HG03565 (cell line): ENCODE results near the gene ACOT2.
"Not testable (repeated sequence)": the region's sequence is repeated elsewhere in the genome, so short reads cannot be mapped to it uniquely, and the experiment has no call there.

Source experiments
- ATAC-seq: cut with Tn5 transposase; IDR thresholded peaks from one replicate; pipeline ENCODE4 v1.9.1; 2021; ENCODE audit warnings: mild to moderate bottlenecking, moderate library complexity; ENCODE audit not compliant: unreplicated experiment

The ACOT2 gene

GRCh38 chr14:73567358-73567757, 1.7 kb upstream of the ACOT2 start:
- no peak for ATAC-seq

GRCh38 chr14:73567951-73568885, 795 bp upstream of the ACOT2 start:
- no peak for ATAC-seq

DNA sequence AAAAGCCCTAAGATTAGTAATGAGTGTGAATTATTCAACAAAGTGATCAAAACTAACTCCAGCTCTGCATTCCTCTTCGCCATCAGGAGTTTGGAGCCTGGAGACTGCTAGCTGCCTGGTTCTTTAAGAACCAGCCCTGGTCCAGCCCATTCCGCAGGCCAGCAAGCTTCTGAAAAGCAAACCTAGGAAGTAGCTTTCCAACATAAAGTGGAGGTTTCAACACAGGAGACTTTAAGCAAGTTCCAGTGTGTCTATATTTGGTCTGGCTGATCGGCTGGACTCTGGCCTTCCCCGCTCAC, 178 bp upstream of the ACOT2 start:
- ATAC-seq: peak; percentile 6

DNA sequence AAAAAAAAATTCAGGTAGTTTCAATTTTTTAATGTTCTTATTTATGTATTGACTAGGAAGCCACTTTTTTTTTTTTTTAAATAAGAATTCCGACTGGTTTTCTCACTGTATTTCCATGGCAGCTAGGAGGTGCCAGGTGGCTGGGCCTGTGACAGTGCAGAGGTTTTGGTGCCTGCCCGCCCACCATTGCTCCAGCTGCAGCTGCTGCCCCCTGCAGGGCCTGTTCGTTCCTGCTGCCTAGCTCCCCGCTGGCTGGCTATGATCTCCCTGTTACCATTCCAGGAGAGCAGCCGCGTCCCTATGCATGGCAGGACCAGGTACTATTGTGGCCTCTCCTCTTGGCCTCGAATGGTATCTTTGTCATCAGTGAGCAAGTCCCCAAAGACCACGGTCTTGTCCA, 1.9 kb downstream of the ACOT2 start:
- peak; percentile 49 for ATAC-seq

- not testable (repeated sequence) for ATAC-seq
Measured at GRCh38 chr14:73573034-73573433, 4.0 kb downstream of the ACOT2 start.

DNA sequence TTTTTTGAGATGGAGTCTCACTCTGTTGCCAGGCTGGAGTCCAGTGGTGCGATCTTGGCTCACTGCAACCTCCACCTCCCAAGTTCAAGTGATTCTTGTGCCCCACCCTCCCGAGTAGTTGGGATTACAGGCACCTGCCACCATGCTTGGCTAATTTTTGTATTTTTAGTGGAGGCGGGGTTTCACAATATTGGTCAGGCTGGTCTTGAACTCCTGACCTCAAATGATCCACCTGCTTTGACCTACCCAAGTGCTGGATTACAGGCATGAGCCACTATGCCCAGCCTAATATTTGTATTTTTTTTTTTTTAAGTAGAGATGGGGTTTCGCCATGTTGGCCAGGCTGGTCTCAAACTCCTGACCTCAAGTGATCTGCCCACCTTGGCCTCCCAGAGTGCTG, 4.7 kb downstream of the ACOT2 start:
- not testable (repeated sequence) for ATAC-seq

GRCh38 chr14:73574251-73574650, 5.2 kb downstream of the ACOT2 start:
- not testable (repeated sequence) for ATAC-seq

- no peak for ATAC-seq
Measured at GRCh38 chr14:73576391-73576790, 7.4 kb downstream of the ACOT2 start.

- ATAC-seq: not testable (repeated sequence)
Measured at GRCh38 chr14:73577214-73577613, 8.2 kb downstream of the ACOT2 start.

GRCh38 chr14:73582102-73582979, 13.3 kb downstream of the ACOT2 start:
- not testable (repeated sequence) for ATAC-seq

- no peak for ATAC-seq
Measured at GRCh38 chr14:73588695-73589094, 19.7 kb downstream of the ACOT2 start.

- ATAC-seq: no peak
Measured at GRCh38 chr14:73589116-73589515, 20.1 kb downstream of the ACOT2 start.

GRCh38 chr14:73590673-73591004, 21.6 kb downstream of the ACOT2 start:
- ATAC-seq: not testable (repeated sequence)

DNA sequence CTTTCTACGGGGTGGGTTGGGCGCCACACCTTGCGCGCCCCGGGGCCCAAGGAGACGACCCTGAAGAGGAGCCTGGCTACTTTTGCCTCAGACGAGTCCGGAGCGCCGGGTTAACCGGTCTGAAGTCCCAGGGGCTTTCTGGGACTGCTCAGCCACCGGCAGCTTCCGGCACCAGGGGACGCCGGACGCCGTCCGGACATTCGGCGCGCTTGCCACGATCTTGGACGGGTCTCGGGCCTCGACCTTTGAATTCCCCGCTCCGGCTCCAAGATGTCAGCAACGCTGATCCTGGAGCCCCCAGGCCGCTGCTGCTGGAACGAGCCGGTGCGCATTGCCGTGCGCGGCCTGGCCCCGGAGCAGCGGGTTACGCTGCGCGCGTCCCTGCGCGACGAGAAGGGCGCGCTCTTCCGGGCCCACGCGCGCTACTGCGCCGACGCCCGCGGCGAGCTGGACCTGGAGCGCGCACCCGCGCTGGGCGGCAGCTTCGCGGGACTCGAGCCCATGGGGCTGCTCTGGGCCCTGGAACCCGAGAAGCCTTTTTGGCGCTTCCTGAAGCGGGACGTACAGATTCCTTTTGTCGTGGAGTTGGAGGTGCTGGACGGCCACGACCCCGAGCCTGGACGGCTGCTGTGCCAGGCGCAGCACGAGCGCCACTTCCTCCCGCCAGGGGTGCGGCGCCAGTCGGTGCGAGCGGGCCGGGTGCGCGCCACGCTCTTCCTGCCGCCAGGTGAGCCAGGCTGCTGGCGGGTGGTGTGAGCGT, 22.9 kb downstream of the ACOT2 start, which contains the start of gene ACOT4:
Gene ACOT4, plus strand, starts transcription at position 184 of the 760 bp plus-strand sequence. Its CDS starts 87 bp downstream, at position 271.
- no peak for ATAC-seq

DNA sequence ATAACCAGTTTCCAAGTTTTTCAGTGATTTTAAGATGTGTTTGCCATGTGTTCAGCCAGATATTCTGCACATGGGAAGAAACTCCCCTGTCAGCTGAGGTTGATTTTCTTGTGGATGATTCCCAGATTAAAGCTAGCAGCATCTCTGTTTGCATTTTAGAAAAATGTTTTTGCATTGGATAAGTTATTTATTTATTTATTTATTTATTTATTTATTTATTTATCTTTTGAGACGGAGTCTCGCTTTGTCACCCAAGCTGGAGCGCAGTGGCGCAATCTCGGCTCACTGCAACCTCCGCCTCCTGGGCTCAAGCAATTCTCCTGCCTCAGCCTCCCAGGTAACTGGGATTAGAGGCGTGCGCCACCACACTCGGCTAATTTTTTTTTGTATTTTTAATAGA, 25.5 kb downstream of the ACOT2 start:
- no peak for ATAC-seq

- ATAC-seq: no peak
Measured at GRCh38 chr14:73599499-73599898, 30.5 kb downstream of the ACOT2 start.

DNA sequence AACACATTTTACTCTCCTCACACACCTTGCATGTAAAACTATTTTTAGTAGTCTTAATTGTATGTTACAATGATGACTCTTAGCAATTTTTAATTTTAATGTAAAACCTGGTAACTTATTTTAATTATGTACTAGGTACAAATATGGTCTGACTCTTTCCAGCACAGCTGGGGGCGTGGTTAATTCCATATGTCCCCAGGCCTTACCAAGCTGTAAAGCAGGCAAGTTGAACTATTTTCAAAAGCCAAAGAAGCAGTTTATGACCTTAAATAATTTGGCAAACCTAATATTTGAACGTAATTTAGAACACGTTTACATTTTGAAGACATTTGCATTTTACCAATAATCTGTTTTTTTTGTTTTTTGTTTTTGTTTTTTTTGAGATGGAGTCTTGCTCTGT, 34.0 kb downstream of the ACOT2 start:
- no peak for ATAC-seq

DNA sequence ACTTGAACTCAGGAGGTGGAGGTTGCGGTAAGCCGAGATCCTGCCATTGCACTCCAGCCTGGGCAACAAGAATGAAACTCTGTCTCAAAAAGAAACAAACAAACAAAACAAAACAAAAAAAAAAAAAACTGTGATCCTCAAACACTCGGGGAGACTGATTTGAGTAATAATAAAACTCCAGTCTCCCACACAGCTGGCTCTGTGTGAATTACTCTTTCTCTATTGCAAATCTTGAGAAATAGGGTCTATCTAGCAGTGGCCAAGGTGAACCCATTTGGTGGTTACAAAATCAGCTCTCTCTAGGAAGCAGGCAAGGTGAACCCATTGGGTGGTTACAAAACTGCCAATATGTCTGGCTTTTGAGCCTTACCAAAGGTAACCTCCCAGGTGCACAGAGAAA, 37.3 kb downstream of the ACOT2 start:
- no peak for ATAC-seq

DNA sequence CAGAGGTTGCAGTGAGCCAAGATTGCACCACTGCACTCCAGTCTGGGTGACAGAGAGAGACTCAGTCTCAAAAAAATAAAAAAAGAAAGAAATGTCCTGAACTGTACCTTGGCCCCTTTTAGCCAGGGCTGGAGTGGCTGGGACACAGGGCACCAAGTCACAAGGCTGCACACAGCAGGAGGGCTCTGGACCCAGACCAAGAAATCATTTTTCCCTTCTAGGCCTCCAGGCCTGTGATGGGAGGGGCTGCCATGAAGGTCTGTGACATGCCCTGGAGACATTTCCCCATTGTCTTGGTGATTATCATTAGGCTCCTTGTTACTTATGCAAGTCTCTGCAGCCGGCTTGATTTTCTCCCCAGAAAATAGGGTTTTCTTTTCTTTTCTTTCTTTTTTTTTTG, 38.2 kb downstream of the ACOT2 start:
- ATAC-seq: no peak

GRCh38 chr14:73610687-73611086, 41.7 kb downstream of the ACOT2 start:
- no peak for ATAC-seq
